ENCODE data around the gene UBE2F. TPM values are rescaled to one million over a fixed set of nuclear protein-coding genes. Genes with fewer than 3 reads are reported as not detected.
A peak's percentile ranks its signal among the peaks of the same experiment; 100 is the strongest.

Gene UBE2F
- total RNA-seq, 2 donors from 2014 or later: 64.5 to 175 TPM

GRCh38 chr2:237987268-237987667, 20.5 kb downstream of the UBE2F start:
- Mint-ChIP-seq H3K9me3 (peaks cover 0 to 5% of the 10 kb centered on the region in 2 donors), H3K27ac (no peak overlapping the region), H3K36me3 (peaks cover 24 to 53% of the 10 kb centered on the region in 2 donors)
- DNase-seq (ENCODE audit: low spot score in 2 of 2) (no peak), ATAC-seq (no peak)

- Mint-ChIP-seq H3K9me3 (no peaks in the 10 kb centered on the region), H3K27ac (no peak overlapping the region), H3K36me3 (peaks cover 3 to 43% of the 10 kb centered on the region in 2 donors)
- ATAC-seq (no peak), DNase-seq (ENCODE audit: low spot score in 2 of 2) (no peak)
Measured at GRCh38 chr2:237993701-237994100, 26.9 kb downstream of the UBE2F start.

- Mint-ChIP-seq H3K27ac (peak overlapping the region in 1 of 2 donors; percentile 6), H3K36me3 (peaks cover 0 to 47% of the 10 kb centered on the region in 2 donors), H3K9me3 (no peaks in the 10 kb centered on the region)
- DNase-seq (ENCODE audit: low spot score in 2 of 2) (no peak), ATAC-seq (no peak)
Measured at GRCh38 chr2:237995036-237995435, 28.2 kb downstream of the UBE2F start.

GRCh38 chr2:237996021-237996593, 29.3 kb downstream of the UBE2F start:
- no peaks in the 10 kb centered on the region for H3K9me3 Mint-ChIP-seq
- peaks cover 5 to 55% of the 10 kb centered on the region in 2 donors for H3K36me3 Mint-ChIP-seq
- H3K27ac Mint-ChIP-seq: peak overlapping the region; percentile 85 to 98
- DNase-seq (ENCODE audit: low spot score in 2 of 2) (no peak), ATAC-seq (peak in 1 of 2 donors; percentile 22)

- Mint-ChIP-seq H3K9me3 (no peaks in the 10 kb centered on the region), H3K27ac (peak overlapping the region; percentile 93 to 98), H3K36me3 (peaks cover 5 to 48% of the 10 kb centered on the region in 2 donors)
- DNase-seq (ENCODE audit: low spot score in 2 of 2): no peak
- ATAC-seq: no peak
Measured at GRCh38 chr2:237997521-237997920, 30.7 kb downstream of the UBE2F start.

- DNase-seq (ENCODE audit: low spot score in 2 of 2) (no peak), ATAC-seq (peak; percentile 95 to 97)
- H3K9me3 Mint-ChIP-seq: no peaks in the 10 kb centered on the region
- H3K27ac Mint-ChIP-seq: peak overlapping the region; percentile 97 to 98
- H3K36me3 Mint-ChIP-seq: peaks cover 5 to 46% of the 10 kb centered on the region in 2 donors
Measured at GRCh38 chr2:237998530-237998929, 31.7 kb downstream of the UBE2F start.

- peak in 1 of 2 donors; percentile 17 for DNase-seq (ENCODE audit: low spot score in 2 of 2)
- Mint-ChIP-seq H3K36me3 (peaks cover 22 to 37% of the 10 kb centered on the region in 2 donors), H3K9me3 (peaks cover 0 to 7% of the 10 kb centered on the region in 2 donors), H3K27ac (peak overlapping the region; percentile 76 to 92)
- ATAC-seq: peak; percentile 67 to 79
Measured at GRCh38 chr2:238003234-238004031, 36.6 kb downstream of the UBE2F start.

GRCh38 chr2:238004077-238004830, 37.4 kb downstream of the UBE2F start:
- ATAC-seq: peak; percentile 46 to 70
- H3K36me3 Mint-ChIP-seq: peaks cover 22 to 39% of the 10 kb centered on the region in 2 donors
- DNase-seq (ENCODE audit: low spot score in 2 of 2): no peak
- H3K9me3 Mint-ChIP-seq: peaks cover 0 to 7% of the 10 kb centered on the region in 2 donors
- H3K27ac Mint-ChIP-seq: peak overlapping the region; percentile 76 to 92

- ATAC-seq (no peak), DNase-seq (ENCODE audit: low spot score in 2 of 2) (no peak)
- Mint-ChIP-seq H3K27ac (peak overlapping the region in 1 of 2 donors; percentile 92), H3K9me3 (peaks cover 0 to 7% of the 10 kb centered on the region in 2 donors), H3K36me3 (peaks cover 19 to 26% of the 10 kb centered on the region in 2 donors)
Measured at GRCh38 chr2:238005528-238005927, 38.7 kb downstream of the UBE2F start.

GRCh38 chr2:238006510-238006909, 39.7 kb downstream of the UBE2F start:
- DNase-seq (ENCODE audit: low spot score in 2 of 2) (no peak), ATAC-seq (peak in 1 of 2 donors; percentile 15)
- Mint-ChIP-seq H3K36me3 (peaks cover 21 to 23% of the 10 kb centered on the region in 2 donors), H3K27ac (peak overlapping the region in 1 of 2 donors; percentile 92), H3K9me3 (peaks cover 0 to 7% of the 10 kb centered on the region in 2 donors)

GRCh38 chr2:238007924-238008323, 41.1 kb downstream of the UBE2F start:
- DNase-seq (ENCODE audit: low spot score in 2 of 2): no peak
- Mint-ChIP-seq H3K9me3 (peaks cover 0 to 7% of the 10 kb centered on the region in 2 donors), H3K27ac (no peak overlapping the region), H3K36me3 (peaks cover 21 to 23% of the 10 kb centered on the region in 2 donors)
- no peak for ATAC-seq

- Mint-ChIP-seq H3K27ac (peak overlapping the region; percentile 31 to 71), H3K36me3 (peaks cover 18 to 19% of the 10 kb centered on the region in 2 donors), H3K9me3 (peaks cover 0 to 5% of the 10 kb centered on the region in 2 donors)
- ATAC-seq: peak; percentile 71 to 73
- no peak for DNase-seq (ENCODE audit: low spot score in 2 of 2)
Measured at GRCh38 chr2:238009563-238009962, 42.7 kb downstream of the UBE2F start.

GRCh38 chr2:238010572-238010971, 43.8 kb downstream of the UBE2F start:
- Mint-ChIP-seq H3K9me3 (peaks cover 0 to 3% of the 10 kb centered on the region in 2 donors), H3K27ac (peak overlapping the region in 1 of 2 donors; percentile 2), H3K36me3 (peaks cover 14 to 17% of the 10 kb centered on the region in 2 donors)
- no peak for DNase-seq (ENCODE audit: low spot score in 2 of 2)
- no peak for ATAC-seq

- no peak for ATAC-seq
- Mint-ChIP-seq H3K27ac (peak overlapping the region in 1 of 2 donors; percentile 20), H3K36me3 (peaks cover under 1 to 4% of the 10 kb centered on the region in 2 donors), H3K9me3 (no peaks in the 10 kb centered on the region)
- no peak for DNase-seq (ENCODE audit: low spot score in 2 of 2)
Measured at GRCh38 chr2:238013806-238014205, 47.0 kb downstream of the UBE2F start.

- no peaks in the 10 kb centered on the region for H3K9me3 Mint-ChIP-seq
- DNase-seq (ENCODE audit: low spot score in 2 of 2) (no peak), ATAC-seq (peak in 1 of 2 donors; percentile 13)
- H3K27ac Mint-ChIP-seq: no peak overlapping the region
- peaks cover 0 to 7% of the 10 kb centered on the region in 2 donors for H3K36me3 Mint-ChIP-seq
Measured at GRCh38 chr2:238015705-238016104, 48.9 kb downstream of the UBE2F start.

GRCh38 chr2:238016526-238016925, 49.7 kb downstream of the UBE2F start:
- DNase-seq (ENCODE audit: low spot score in 2 of 2): no peak
- Mint-ChIP-seq H3K36me3 (peaks cover 0 to 5% of the 10 kb centered on the region in 2 donors), H3K9me3 (no peaks in the 10 kb centered on the region), H3K27ac (no peak overlapping the region)
- no peak for ATAC-seq

- peak overlapping the region; percentile 36 to 90 for H3K27ac Mint-ChIP-seq
- ATAC-seq (no peak), DNase-seq (ENCODE audit: low spot score in 2 of 2) (no peak)
- peaks cover 0 to 9% of the 10 kb centered on the region in 2 donors for H3K36me3 Mint-ChIP-seq
- no peaks in the 10 kb centered on the region for H3K9me3 Mint-ChIP-seq
Measured at GRCh38 chr2:238019962-238020361, 53.1 kb downstream of the UBE2F start.
